Stomach (tissue), 4 donors: Measurements from ENCODE around the gene ZNF350.

Experiments
- EP300 ChIP-seq: sonication (generic); formaldehyde crosslinking; IDR thresholded peaks from one replicate; pipeline ENCODE4 v1.6.1; 2017; ENCODE audit warnings: antibody characterized with exemption
- POLR2AphosphoS5 ChIP-seq, 3 donors: sonication (generic); formaldehyde crosslinking; IDR thresholded peaks; one replicate each; pipeline ENCODE4 v1.6.1; 2016; ENCODE audit warnings: antibody characterized with exemption in 3 of 3
- TF ChIP-seq, protein P1 (sequence below), 7 experiments: fragments of 450-650 bp in 4 of 7; fragments of 200-600 bp in 3 of 7; sonication (generic) in 3 of 7; IDR thresholded peaks; one replicate each; pipeline ENCODE4 v1.5.1; 2016 to 2019; ENCODE audit warnings: antibody characterized with exemption in 7 of 7, control low read depth in 2 of 7, mild to moderate bottlenecking in 1 of 7

- TF ChIP-seq, protein P1, sequence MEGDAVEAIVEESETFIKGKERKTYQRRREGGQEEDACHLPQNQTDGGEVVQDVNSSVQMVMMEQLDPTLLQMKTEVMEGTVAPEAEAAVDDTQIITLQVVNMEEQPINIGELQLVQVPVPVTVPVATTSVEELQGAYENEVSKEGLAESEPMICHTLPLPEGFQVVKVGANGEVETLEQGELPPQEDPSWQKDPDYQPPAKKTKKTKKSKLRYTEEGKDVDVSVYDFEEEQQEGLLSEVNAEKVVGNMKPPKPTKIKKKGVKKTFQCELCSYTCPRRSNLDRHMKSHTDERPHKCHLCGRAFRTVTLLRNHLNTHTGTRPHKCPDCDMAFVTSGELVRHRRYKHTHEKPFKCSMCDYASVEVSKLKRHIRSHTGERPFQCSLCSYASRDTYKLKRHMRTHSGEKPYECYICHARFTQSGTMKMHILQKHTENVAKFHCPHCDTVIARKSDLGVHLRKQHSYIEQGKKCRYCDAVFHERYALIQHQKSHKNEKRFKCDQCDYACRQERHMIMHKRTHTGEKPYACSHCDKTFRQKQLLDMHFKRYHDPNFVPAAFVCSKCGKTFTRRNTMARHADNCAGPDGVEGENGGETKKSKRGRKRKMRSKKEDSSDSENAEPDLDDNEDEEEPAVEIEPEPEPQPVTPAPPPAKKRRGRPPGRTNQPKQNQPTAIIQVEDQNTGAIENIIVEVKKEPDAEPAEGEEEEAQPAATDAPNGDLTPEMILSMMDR (IDR thresholded peaks at IDR 0.05) = no peak
- TF ChIP-seq EP300 = no peak
- no peak for TF ChIP-seq POLR2AphosphoS5 (IDR thresholded peaks at IDR 0.05)
These were observed 58.8 kb downstream of the ZNF350 start for GRCh38 chr19:51927859-51928258.
